Measurements from ENCODE around the gene MARK4.

Gene MARK4

DNA sequence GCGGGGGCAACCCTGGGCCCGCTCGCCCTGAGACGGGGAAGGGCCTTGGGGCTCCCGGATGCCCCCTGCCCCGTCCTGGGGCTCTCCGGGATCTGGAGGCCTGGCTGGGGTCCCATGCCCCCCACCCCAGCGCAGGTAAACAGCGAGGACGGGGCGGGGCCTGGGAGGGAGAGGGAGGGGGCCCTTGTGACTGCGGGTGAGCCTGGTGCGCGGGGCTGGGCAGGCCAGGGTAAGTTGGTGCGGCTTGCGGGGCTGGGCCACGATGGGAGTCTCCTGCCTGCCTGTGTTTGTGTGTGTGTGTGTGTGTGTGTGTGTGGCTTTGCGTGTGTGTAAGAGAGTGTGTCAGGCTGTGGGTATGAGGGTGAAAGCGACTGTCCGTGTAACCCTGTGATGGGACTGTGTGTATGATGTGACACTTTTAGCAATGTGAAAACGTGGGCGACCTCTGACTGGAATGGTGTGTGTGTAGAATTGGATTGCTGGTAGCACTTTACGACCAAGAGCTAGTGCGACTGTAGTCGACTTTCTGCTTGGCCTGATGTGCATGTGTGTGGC is 89.9 kb downstream of the MARK4 start:
- no peak for DNase-seq (ENCODE audit: low read depth)

DNA sequence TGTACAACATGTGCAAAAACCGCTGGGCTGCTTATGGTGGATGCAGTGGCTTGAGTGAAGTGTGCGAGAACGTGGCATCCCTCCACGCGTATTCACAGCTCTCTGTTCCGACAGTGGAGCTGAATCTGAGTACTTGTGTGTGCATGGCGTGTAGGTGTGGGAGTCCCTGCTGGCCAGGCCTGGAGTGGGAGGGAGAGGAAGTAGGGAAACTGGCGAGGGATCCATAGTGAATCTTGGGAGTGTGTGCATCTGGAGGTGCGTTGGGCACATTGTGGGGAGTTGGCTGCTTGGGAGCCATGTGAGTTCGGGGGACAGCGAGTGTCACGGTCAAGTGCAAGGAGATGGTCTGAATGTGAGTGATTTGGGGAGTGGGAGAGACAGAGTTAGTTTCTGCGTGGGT is 91.8 kb downstream of the MARK4 start:
- no peak for DNase-seq (ENCODE audit: low read depth)

DNA sequence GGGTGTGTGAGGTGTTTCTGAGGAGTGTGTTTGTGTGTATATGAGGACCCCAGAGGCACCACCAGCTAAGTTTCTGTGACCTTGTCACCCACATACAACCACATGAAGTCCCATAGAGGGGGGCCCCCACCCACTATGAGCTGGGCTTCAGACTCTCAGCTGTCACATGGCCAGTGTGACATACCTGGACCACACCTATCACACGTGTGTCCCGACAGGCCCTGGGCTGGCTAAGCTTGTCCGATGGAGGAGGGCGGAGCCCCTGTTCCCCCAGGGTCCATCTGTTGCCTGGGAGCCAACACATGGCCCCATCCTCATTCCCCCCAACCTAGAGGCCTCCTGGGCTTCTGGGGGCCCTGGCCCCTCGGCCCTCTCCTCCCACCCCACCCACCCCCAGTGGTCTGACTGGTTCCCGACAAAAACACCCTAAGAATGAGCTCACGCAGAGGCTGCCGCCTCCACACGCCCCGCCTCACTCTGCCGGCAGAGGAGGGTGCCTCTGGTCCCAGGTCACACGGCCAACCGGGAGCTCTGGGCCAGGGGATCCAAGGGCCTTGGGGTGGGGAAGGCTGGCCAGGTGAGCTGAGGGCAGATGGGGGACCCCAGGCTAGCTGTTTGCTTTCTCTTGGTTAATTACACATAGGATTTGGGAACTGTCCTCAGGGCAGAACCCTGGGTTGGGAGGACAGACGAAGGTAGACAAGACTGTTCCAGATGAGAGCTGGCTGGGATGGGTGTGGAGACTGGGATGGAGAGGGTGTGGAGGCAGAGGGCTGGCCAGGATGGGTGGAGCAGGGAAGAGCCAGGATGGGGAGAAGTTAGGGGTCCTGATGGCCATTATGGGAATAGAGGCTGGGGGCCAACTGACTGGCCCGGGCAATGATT is 93.8 kb downstream of the MARK4 start:
- DNase-seq (ENCODE audit: low read depth) = no peak

DNA sequence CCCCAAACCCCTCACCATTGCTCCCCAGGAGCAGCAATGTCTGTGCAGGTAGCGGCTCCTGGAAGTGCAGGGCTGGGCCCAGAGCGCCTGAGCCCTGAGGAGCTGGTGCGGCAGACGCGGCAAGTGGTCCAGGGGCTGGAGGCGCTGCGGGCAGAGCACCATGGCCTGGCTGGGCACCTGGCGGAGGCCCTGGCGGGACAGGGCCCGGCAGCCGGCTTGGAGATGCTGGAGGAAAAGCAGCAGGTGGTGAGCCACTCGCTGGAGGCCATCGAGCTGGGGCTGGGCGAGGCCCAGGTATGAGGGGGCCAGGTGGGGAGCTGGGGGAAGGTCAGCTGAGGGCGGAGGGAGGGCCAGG is 94.4 kb downstream of the MARK4 start:
- no peak for DNase-seq (ENCODE audit: low read depth)

DNA sequence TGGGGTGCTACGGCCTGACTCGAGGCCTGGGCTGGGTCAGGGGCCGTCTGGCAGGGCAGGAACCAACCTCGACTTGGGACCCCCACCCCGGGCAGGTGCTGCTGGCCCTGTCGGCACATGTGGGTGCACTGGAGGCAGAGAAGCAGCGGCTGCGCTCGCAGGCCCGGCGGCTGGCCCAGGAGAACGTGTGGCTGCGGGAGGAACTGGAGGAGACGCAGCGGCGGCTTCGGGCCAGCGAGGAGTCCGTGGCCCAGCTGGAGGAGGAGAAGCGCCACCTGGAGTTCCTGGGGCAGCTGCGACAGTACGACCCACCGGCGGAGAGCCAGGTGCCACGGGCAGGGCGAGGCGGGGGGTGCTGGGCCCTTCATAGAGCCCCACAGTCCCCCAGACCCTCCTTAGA is 95.4 kb downstream of the MARK4 start:
- DNase-seq (ENCODE audit: low read depth) = no peak

DNA sequence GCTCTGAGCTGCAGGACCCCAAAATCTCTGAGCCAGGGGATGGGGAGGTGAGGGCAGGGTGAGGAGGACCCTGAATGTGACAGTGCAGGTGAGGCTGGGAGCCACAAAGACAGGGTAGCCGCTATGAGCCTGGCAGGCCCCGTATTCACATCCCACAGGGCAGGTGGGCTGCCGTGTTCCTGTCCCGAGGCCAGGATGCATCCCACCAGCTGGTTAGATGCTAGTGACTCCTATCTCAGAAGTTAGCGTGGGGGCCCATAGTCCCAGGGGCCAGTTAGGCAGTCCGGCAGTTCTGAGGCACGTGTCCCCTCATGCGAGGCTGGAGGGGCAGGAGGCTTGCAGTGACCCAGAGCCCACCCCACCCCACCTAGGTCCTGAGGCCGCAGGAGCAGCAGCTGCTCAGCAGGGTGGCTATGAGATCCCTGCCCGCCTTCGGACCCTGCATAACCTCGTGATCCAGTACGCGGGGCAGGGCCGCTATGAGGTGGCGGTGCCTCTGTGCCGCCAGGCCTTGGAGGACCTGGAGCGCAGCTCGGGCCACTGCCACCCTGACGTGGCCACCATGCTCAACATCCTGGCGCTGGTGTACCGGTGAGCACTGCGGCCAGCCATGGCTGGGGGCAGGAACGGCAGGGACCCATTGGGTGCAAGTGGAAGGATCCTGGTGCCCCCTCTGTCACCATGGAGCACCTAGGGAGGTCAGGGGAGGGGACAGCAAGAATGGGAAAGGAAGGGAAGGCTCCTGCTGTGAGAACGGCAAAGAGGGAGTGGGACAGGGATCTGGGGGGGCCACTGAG is 96.7 kb downstream of the MARK4 start:
- DNase-seq (ENCODE audit: low read depth) = no peak

DNA sequence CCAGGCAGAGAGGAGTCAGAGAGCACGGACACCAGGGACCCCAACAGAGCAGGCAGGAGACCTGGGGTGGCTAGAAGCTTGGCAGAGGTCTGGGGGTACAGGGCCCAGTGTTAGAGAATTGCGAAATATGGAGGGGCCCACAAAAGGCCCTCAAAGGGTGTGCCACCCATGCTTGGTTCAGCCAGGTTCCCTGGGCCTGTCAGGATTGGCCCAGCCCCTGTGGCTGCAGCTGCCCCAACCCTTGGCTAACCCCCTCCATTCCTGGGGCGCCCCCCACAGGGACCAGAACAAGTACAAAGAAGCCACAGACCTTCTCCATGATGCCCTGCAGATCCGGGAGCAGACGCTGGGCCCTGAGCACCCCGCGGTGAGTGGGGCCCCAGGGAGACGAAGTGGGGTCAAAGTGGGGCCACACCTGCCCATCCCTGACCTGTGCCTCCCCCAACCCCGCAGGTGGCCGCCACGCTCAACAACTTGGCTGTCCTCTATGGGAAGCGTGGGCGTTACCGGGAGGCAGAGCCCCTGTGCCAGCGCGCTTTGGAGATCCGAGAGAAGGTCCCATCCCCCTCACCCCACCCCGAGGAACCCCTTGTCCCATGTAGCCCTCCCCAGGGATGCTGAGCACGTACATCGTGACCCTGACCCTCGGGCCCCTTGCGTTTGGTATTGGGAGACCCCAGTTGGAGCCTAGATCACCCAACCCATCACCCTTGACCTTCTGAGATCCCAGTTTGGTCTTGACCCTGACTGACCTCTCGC is 97.5 kb downstream of the MARK4 start:
- DNase-seq (ENCODE audit: low read depth) = no peak

DNA sequence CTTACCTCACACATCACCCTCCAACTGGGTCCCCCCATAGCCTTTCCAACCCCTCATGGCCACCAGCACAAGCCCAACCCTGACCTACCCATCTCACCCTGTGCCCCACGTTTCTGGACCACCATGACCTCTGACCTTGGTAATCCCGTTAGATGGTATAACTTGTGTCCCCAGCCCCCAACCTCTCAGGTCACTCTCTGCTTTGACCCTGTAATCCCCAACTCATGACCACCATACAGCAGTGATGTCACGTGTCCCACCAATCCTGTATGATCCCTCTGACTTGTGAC is 98.0 kb downstream of the MARK4 start:
- no peak for DNase-seq (ENCODE audit: low read depth)

GRCh38 chr19:45349430-45349941 is 98.4 kb downstream of the MARK4 start:
- no peak for DNase-seq (ENCODE audit: low read depth)

DNA sequence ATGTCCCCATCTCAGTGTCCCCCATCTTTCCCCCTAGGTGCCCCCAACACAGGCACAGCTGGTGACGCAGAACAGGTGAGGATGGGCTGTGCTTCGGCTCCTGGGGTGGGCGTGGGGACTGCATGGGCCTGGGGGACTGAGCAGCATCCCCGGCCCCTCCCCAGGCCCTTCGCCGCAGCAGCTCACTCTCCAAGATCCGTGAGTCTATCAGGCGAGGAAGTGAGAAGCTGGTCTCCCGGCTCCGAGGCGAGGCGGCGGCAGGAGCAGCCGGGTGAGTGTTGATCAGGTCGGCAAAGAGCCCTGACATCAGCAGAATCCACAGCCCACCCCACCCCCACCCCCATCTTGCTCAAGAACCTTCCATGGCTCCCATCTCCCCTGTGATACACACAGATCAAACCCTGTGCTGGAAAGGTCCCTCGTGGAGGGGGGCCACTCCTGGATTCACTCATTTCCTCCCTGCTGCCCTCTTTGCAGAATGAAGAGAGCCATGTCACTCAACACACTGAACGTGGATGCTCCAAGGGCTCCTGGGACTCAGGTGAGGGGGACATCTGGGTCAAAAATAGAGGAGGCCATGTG is 99.5 kb downstream of the MARK4 start:
- DNase-seq (ENCODE audit: low read depth) = no peak

GRCh38 chr19:45351401-45351952 is 100.4 kb downstream of the MARK4 start:
- no peak for DNase-seq (ENCODE audit: low read depth)

DNA sequence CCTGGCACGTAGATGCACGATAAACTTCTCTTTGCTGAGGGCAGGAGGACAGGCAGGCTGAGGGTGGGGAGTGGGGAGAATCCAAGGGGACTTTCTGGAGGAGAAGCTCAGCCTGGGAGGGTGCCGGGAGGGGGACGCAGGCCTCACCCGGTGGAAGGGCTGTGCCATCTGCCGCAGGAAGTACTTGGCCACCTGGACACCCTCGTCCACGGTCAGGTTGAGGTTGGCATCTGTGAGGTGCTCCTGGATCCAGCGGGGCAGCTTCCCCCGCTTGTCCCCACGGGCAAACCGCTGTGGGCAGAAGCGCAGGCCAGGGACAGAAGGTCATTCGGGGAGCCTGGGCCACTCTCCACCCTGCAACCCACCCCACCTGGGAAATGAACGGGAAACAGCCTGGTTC is 101.0 kb downstream of the MARK4 start:
- no peak for DNase-seq (ENCODE audit: low read depth)

GRCh38 chr19:45352471-45352870 is 101.4 kb downstream of the MARK4 start:
- no peak for DNase-seq (ENCODE audit: low read depth)

- no peak for DNase-seq (ENCODE audit: low read depth)
Measured at GRCh38 chr19:45352914-45353796, 102.1 kb downstream of the MARK4 start.

GRCh38 chr19:45354241-45354842 is 103.3 kb downstream of the MARK4 start:
- no peak for DNase-seq (ENCODE audit: low read depth)

All from stimulated activated CD8-positive, alpha-beta memory T cell treated with anti-CD3 and anti-CD28 coated beads, Interleukin-12 subunit alpha, Interleukin-12 subunit beta, amount 100 ng/mL, for 4 hours (primary cell).